GM15510 (cell line): ENCODE results near the gene SCAMP4.

Experiments used
- POLR2A ChIP-seq: IDR thresholded peaks from 3 replicates; pipeline ENCODE4 v1.6.1; 2011; ENCODE audit warnings: borderline replicate concordance; ENCODE audit not compliant: insufficient read length; ENCODE audit errors: extremely low read depth

SCAMP4 gene

GRCh38 chr19:1969176-1970002 lies 64.2 kb downstream of the SCAMP4 start:
- TF ChIP-seq POLR2A, result no peak

- no peak for TF ChIP-seq POLR2A
Observed at GRCh38 chr19:1970003-1970805, 65.0 kb downstream of the SCAMP4 start.

- no peak for TF ChIP-seq POLR2A
Observed at GRCh38 chr19:1970806-1971502, 65.8 kb downstream of the SCAMP4 start.

- TF ChIP-seq POLR2A, result no peak
Observed at GRCh38 chr19:1974381-1975161, 69.4 kb downstream of the SCAMP4 start.

- no peak for TF ChIP-seq POLR2A
Observed at GRCh38 chr19:1975162-1975480, 69.9 kb downstream of the SCAMP4 start.
